Stomach (tissue), 9 donors: ENCODE results near the gene CRYZL1. TPM values are rescaled to one million over a fixed set of nuclear protein-coding genes. Genes with fewer than 3 reads are reported as not detected.
A peak's percentile ranks its signal among the peaks of the same experiment; 100 is the strongest.
"Not testable (repeated sequence)": the region's sequence is repeated elsewhere in the genome, so short reads cannot be mapped to it uniquely, and the experiment has no call there.

Experiments
- DNase-seq, 2 donors: peaks; one replicate each; pipeline versions ENCODE4 v3.0.0 to v3.0.0-alpha.2; 2013 to 2019
- H3K27ac ChIP-seq, 5 donors: fragments of 200-600 bp in 4 of 5; sonication (generic) in 4 of 5; one replicate each; pipeline ENCODE4 v1.5.1; 2013 to 2019; ENCODE audit warnings: mild to moderate bottlenecking in 1 of 5, moderate library complexity in 1 of 5
- H3K27me3 ChIP-seq, 3 donors: fragments of 200-600 bp; sonication (generic); one replicate each; pipeline ENCODE4 v1.5.1; 2017 to 2019; ENCODE audit warnings: mixed run types in 1 of 3
- H3K36me3 ChIP-seq, 4 donors: fragments of 200-600 bp; sonication (generic); 1 replicate in 3 of 4; 2 replicates in 1 of 4; pipeline ENCODE4 v1.5.1; 2016 to 2019
- H3K4me1 ChIP-seq, 4 donors: fragments of 200-600 bp; sonication (generic); one replicate each; pipeline ENCODE4 v1.5.1; 2016 to 2019
- H3K4me3 ChIP-seq, 4 donors: fragments of 200-600 bp; sonication (generic) in 3 of 4; one replicate each; pipeline ENCODE4 v1.5.1; 2016 to 2019; ENCODE audit warnings: mild to moderate bottlenecking in 1 of 4
- H3K9me3 ChIP-seq, 4 donors: fragments of 200-600 bp; sonication (generic); one replicate each; pipeline ENCODE4 v1.5.1; 2016 to 2019
- EP300 ChIP-seq: sonication (generic); formaldehyde crosslinking; IDR thresholded peaks from one replicate; pipeline ENCODE4 v1.6.1; 2017; ENCODE audit warnings: antibody characterized with exemption
- POLR2A ChIP-seq, 4 donors: fragments of 450-650 bp; IDR thresholded peaks; one replicate each; pipeline ENCODE4 v1.6.1; 2016; ENCODE audit warnings: antibody characterized with exemption in 4 of 4, control low read depth in 2 of 4, mild to moderate bottlenecking in 1 of 4, moderate library complexity in 1 of 4
- POLR2AphosphoS5 ChIP-seq, 3 donors: sonication (generic); formaldehyde crosslinking; IDR thresholded peaks; one replicate each; pipeline ENCODE4 v1.6.1; 2016; ENCODE audit warnings: antibody characterized with exemption in 3 of 3
- WGBS, 5 donors: extraction: QIAGEN DNeasy Blood & Tissue Kit in 3 of 5; methylation state at CpG; one replicate each; pipeline versions ENCODE4 v1.1.5 to v1.1.7; 2013 to 2018; 5-methylcytosine and 5-hydroxymethylcytosine counted together
- intact Hi-C: fragments of 100-400 bp; cut with DNase I; formaldehyde crosslinking; loops from one replicate; pipeline ENCODE4 v1.15.1; 2023; ENCODE audit warnings: low total_unique reads
- polyA plus RNA-seq, 3 donors: library from polyadenylated mRNA; stranded (reverse); fragments of 200-250 nt; gene quantifications; one replicate each; pipeline ENCODE4 v1.2.3, GENCODE V29; 2013
- total RNA-seq, 5 donors: library from RNA; depleted of rRNA; stranded (reverse); fragments of >200 nt; gene quantifications; one replicate each; pipeline versions ENCODE4 v1.1.0 to v1.2.3, GENCODE V29; 2014 to 2016
- TF ChIP-seq, protein P1 (sequence below), 7 experiments: fragments of 450-650 bp in 4 of 7; fragments of 200-600 bp in 3 of 7; sonication (generic) in 3 of 7; IDR thresholded peaks; one replicate each; pipeline ENCODE4 v1.5.1; 2016 to 2019; ENCODE audit warnings: antibody characterized with exemption in 7 of 7, control low read depth in 2 of 7, mild to moderate bottlenecking in 1 of 7
- donor health status: healthy with polysubstance abuse.
- donor health status: Bipolar disorder and iron deficiency.
- donor health status: healthy.

CRYZL1 gene
- total and polyA plus RNA-seq, 8 donors: 9.3 to 73.5 (median 28.8) TPM

DNA sequence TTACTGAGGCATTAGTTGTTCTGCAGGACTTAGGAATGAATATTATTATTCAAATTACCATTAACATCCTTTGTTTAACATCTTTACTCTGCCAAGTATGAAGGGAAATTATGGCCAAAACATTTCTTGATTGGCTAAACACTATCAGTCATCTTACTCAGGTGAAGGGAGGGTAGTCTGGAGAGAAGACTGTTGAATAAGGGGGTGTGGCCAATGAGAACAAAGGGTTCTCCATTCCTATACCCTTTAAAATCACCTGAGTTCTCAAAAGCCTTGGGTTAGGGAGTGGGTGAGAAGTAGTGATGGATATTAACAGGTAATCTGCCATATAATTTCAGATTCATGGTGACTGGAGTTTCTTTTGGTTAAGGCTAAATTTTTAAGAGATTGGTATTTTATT is 19.3 kb downstream of the CRYZL1 start:
- H3K27me3 ChIP-seq: no peaks in the 10 kb centered on the region
- TF ChIP-seq EP300: no peak
- peak in 1 of 3 donors; percentile 5 for TF ChIP-seq POLR2AphosphoS5 (IDR thresholded peaks at IDR 0.05)

DNA sequence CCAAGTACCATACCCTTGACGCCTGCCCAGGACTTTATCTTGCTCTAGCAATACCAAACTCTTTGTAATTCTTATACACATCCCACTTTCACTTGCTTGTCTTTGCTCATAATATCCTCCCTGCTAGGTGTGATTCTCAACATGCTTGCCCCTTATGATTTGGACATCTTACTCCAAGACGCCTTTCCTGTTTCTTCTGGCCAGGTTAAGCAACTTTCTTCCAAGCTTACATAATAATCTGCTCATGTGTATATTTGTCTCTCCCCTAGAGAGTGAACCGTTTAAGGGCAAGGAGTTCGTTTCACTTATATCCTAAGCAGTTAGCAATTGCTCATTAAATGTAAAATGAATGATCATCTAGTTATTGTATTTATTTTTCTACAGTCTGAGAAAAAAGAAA is 21.8 kb downstream of the CRYZL1 start:
- H3K27me3 ChIP-seq: no peaks in the 10 kb centered on the region
- no peak overlapping the region for H3K4me3 ChIP-seq
- no peak overlapping the region for H3K27ac ChIP-seq
- TF ChIP-seq EP300 (no peak), POLR2A (IDR thresholded peaks at IDR 0.05) (no peak)
- TF ChIP-seq, protein P1, sequence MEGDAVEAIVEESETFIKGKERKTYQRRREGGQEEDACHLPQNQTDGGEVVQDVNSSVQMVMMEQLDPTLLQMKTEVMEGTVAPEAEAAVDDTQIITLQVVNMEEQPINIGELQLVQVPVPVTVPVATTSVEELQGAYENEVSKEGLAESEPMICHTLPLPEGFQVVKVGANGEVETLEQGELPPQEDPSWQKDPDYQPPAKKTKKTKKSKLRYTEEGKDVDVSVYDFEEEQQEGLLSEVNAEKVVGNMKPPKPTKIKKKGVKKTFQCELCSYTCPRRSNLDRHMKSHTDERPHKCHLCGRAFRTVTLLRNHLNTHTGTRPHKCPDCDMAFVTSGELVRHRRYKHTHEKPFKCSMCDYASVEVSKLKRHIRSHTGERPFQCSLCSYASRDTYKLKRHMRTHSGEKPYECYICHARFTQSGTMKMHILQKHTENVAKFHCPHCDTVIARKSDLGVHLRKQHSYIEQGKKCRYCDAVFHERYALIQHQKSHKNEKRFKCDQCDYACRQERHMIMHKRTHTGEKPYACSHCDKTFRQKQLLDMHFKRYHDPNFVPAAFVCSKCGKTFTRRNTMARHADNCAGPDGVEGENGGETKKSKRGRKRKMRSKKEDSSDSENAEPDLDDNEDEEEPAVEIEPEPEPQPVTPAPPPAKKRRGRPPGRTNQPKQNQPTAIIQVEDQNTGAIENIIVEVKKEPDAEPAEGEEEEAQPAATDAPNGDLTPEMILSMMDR (IDR thresholded peaks at IDR 0.05): no peak
- intact Hi-C loops: no loop called here
- H3K4me1 ChIP-seq: no peaks in the 10 kb centered on the region
- WGBS, 5 donors: 89 to 94% (median 93%) methylated on average over 4 of the region's 4 CpGs
- H3K36me3 ChIP-seq: peaks cover 0 to 86% (median 74%) of the 10 kb centered on the region in 4 donors
- DNase-seq: no peak
- no peaks in the 10 kb centered on the region for H3K9me3 ChIP-seq

More for the DNA sequence above, 19.3 kb downstream of the CRYZL1 start:
- H3K36me3 ChIP-seq: peaks cover 0 to 73% (median 67%) of the 10 kb centered on the region in 4 donors
- no peak overlapping the region for H3K27ac ChIP-seq
- H3K4me1 ChIP-seq: no peaks in the 10 kb centered on the region
- no peak overlapping the region for H3K4me3 ChIP-seq
- no peaks in the 10 kb centered on the region for H3K9me3 ChIP-seq
- intact Hi-C loops: no loop called here
- DNase-seq: peak in 1 of 2 donors; percentile 40

DNA sequence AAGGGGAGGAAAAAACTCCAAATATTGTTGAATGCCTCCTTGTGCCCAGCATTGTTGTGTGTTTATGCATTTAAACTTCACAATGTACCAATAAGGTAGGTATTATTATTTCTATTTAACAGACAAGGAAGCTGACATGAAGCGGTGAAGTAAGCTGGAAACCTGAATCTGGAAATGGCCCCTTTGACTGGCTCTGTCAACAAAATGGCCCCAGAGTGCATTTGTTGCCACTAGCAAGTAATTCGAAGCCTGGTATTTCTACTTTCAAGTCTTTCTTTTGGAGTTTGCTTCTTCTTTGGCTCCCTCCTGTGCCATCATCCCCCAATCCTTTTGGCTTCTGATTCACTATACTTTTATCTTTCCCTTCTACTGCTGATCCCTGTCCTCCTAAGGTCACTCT is 23.1 kb downstream of the CRYZL1 start:
- DNase-seq: no peak
- 90 to 98% (median 95%) methylated on average over 2 of the region's 2 CpGs for WGBS, 5 donors
- no peak overlapping the region for H3K4me3 ChIP-seq
- H3K9me3 ChIP-seq: no peaks in the 10 kb centered on the region
- TF ChIP-seq POLR2AphosphoS5 (IDR thresholded peaks at IDR 0.05) (no peak), EP300 (no peak), POLR2A (IDR thresholded peaks at IDR 0.05) (no peak)
- H3K4me1 ChIP-seq: no peaks in the 10 kb centered on the region
- no peak overlapping the region for H3K27ac ChIP-seq
- H3K27me3 ChIP-seq: no peaks in the 10 kb centered on the region
- intact Hi-C loops: no loop called here
- H3K36me3 ChIP-seq: peaks cover 4 to 89% (median 73%) of the 10 kb centered on the region in 4 donors

DNA sequence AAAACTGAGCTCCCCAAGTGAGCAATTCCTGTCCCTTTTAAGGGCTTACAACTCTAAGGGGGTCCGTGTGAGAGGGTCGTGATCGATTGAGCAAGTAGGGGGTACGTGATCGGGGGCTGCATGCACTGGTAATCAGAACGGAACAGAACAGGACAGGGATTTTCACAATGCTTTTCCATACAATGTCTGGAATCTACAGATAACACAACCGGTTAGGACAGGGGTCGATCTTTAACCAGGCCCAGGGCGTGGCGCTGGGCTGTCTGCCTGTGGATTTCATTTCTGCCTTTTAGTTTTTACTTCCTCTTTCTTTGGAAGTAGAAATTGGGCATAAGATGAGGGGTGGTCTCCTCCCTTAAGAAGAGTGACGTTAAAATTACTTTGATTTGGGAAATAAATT is 24.0 kb downstream of the CRYZL1 start:
- H3K27ac ChIP-seq, H3K4me1 ChIP-seq, DNase-seq, intact Hi-C loops, H3K4me3 ChIP-seq, H3K27me3 ChIP-seq, H3K9me3 ChIP-seq: not testable (repeated sequence)
- 78 to 89% (median 84%) methylated on average over 11 of the region's 11 CpGs for WGBS, 5 donors
- peaks cover 11 to 89% (median 73%) of the 10 kb centered on the region in 4 donors for H3K36me3 ChIP-seq

DNA sequence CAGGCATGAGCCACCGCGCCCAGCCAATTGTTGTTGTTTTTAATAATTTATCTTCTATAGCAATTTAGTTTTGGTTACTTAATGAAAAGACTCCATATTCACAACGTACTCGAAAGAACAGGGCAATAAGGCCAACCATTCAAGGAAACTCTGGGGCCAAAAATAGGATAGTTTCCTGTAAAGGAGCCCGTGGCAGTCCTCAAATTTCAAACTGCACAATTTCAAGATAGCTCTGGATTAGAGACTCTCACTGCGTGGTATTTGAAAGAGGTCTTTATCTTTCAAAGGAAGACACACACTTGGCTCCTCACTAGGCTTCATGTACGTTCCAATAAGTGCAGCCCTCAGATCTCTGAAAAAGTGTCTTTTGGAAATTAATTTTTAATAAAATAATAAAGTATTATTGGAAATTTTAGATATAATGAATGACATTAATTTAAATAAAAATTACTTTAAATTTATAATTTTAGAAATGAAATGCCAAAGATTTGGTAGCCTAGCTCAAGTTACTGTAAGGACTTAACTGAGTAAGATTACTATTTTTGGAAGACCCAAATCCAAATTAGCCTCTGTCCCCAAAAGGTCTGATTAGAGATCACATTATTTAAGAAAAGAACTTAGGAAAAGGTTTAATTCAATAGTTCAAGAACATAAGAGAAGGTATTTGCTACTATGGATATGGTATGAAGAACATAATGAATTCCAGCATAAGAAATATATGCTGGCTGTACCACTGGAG is 30.4 kb downstream of the CRYZL1 start:
- TF ChIP-seq POLR2A (IDR thresholded peaks at IDR 0.05) (no peak), EP300 (no peak), POLR2AphosphoS5 (IDR thresholded peaks at IDR 0.05) (no peak)
- TF ChIP-seq, protein P1 (IDR thresholded peaks at IDR 0.05): no peak
- H3K36me3 ChIP-seq: peaks cover 15 to 93% (median 82%) of the 10 kb centered on the region in 4 donors
- H3K27me3 ChIP-seq: no peaks in the 10 kb centered on the region
- H3K27ac ChIP-seq: no peak overlapping the region
- H3K4me1 ChIP-seq: no peaks in the 10 kb centered on the region
- WGBS, 5 donors: 92 to 97% (median 94%) methylated on average over 7 of the region's 7 CpGs
- DNase-seq: no peak
- intact Hi-C loops: no loop called here
- H3K4me3 ChIP-seq: no peak overlapping the region
- no peaks in the 10 kb centered on the region for H3K9me3 ChIP-seq

DNA sequence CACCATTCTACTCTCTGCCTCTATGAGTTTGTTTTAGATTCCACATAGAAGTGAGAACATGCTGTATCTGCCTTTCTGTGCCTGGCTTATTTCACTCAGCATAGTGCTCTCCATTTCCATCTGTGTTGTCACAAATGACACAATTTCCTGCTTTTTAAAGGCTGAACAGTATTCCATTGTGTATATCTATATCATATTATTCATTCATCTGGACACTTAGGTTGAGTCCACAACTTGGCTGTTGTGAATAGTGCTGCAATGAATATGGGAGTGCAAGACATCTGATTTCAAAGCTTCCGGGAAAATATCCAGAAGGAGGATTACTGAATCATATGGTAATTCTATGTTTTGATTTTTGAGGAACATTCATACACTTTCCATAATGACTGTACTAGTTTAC is 33.0 kb downstream of the CRYZL1 start:
- no peak overlapping the region for H3K4me3 ChIP-seq
- 48 to 71% (median 69%) methylated on average over 1 of the region's 1 CpG for WGBS, 5 donors
- H3K9me3 ChIP-seq: no peaks in the 10 kb centered on the region
- no peaks in the 10 kb centered on the region for H3K27me3 ChIP-seq
- no peaks in the 10 kb centered on the region for H3K4me1 ChIP-seq
- H3K36me3 ChIP-seq: peaks cover 12 to 79% (median 66%) of the 10 kb centered on the region in 4 donors
- peak overlapping the region in 2 of 5 donors; percentile 2 to 33 for H3K27ac ChIP-seq
- TF ChIP-seq EP300 (no peak), POLR2AphosphoS5 (IDR thresholded peaks at IDR 0.05) (peak in 1 of 3 donors; percentile 6)
- TF ChIP-seq, protein P1 (IDR thresholded peaks at IDR 0.05): no peak
- peak in 1 of 2 donors; percentile 4 for DNase-seq
- intact Hi-C loops: loop anchor here (10.0 kb wide), 1 partner anchor 74 kb away; no protein-coding TSS in a partner anchor
